ENCODE data around the gene STPG1. TPM values are rescaled to one million over a fixed set of nuclear protein-coding genes. Genes with fewer than 3 reads are reported as not detected.

STPG1 gene
- total and polyA plus RNA-seq, 8 donors = 7.8 to 11.1 (median 9.0) TPM

- Histone ChIP-seq H3K27me3 (no peaks in the 10 kb centered on the region), H3K36me3 (no peaks in the 10 kb centered on the region), H3K27ac (no peak overlapping the region), H3K9me3 (no peaks in the 10 kb centered on the region), H3K4me3 (no peak overlapping the region), H3K4me1 (no peaks in the 10 kb centered on the region)
- DNase-seq = no peak
- no peak for TF ChIP-seq CTCF (IDR thresholded peaks at IDR 0.05)
- intact Hi-C loops (cut with DNase I) = no loop called here
- ATAC-seq = no peak
Measured at GRCh38 chr1:24331961-24332673, 81.5 kb downstream of the STPG1 start.

GRCh38 chr1:24329797-24330543, 83.6 kb downstream of the STPG1 start:
- intact Hi-C loops (cut with DNase I) = no loop called here
- peaks cover 0 to 3% of the 10 kb centered on the region in 2 donors for H3K27me3 ChIP-seq
- no peak for TF ChIP-seq CTCF (IDR thresholded peaks at IDR 0.05)
- DNase-seq = no peak
- no peaks in the 10 kb centered on the region for H3K4me1 ChIP-seq
- no peaks in the 10 kb centered on the region for H3K9me3 ChIP-seq
- H3K36me3 ChIP-seq = no peaks in the 10 kb centered on the region
- no peak for ATAC-seq
- H3K27ac ChIP-seq = no peak overlapping the region
- H3K4me3 ChIP-seq = no peak overlapping the region

GRCh38 chr1:24329331-24329730, 84.3 kb downstream of the STPG1 start:
- Histone ChIP-seq H3K4me1 (no peaks in the 10 kb centered on the region), H3K9me3 (no peaks in the 10 kb centered on the region), H3K27me3 (peaks cover 0 to 3% of the 10 kb centered on the region in 2 donors), H3K36me3 (no peaks in the 10 kb centered on the region), H3K27ac (no peak overlapping the region), H3K4me3 (no peak overlapping the region)
- ATAC-seq (no peak), DNase-seq (no peak)
- intact Hi-C loops (cut with DNase I) = no loop called here
- no peak for TF ChIP-seq CTCF (IDR thresholded peaks at IDR 0.05)

- Histone ChIP-seq H3K9me3 (no peaks in the 10 kb centered on the region), H3K4me3 (no peak overlapping the region), H3K27ac (no peak overlapping the region), H3K4me1 (peaks cover 0 to under 1% of the 10 kb centered on the region in 2 donors), H3K36me3 (no peaks in the 10 kb centered on the region), H3K27me3 (peaks cover 0 to 17% of the 10 kb centered on the region in 2 donors)
- intact Hi-C loops (cut with DNase I) = no loop called here
- ATAC-seq = no peak
- DNase-seq = no peak
- no peak for TF ChIP-seq CTCF (IDR thresholded peaks at IDR 0.05)
Measured at GRCh38 chr1:24327891-24328290, 85.7 kb downstream of the STPG1 start.

GRCh38 chr1:24327486-24327885, 86.1 kb downstream of the STPG1 start:
- Histone ChIP-seq H3K4me1 (peaks cover 0 to 5% of the 10 kb centered on the region in 2 donors), H3K9me3 (no peaks in the 10 kb centered on the region), H3K27me3 (peaks cover 0 to 21% of the 10 kb centered on the region in 2 donors), H3K27ac (no peak overlapping the region), H3K36me3 (no peaks in the 10 kb centered on the region), H3K4me3 (no peak overlapping the region)
- no peak for TF ChIP-seq CTCF (IDR thresholded peaks at IDR 0.05)
- ATAC-seq (no peak), DNase-seq (no peak)
- intact Hi-C loops (cut with DNase I) = no loop called here

Measured in left lung (tissue), 10 donors.